Measurements from ENCODE around the gene IGF2R.
"Not testable (repeated sequence)": the region's sequence is repeated elsewhere in the genome, so short reads cannot be mapped to it uniquely, and the experiment has no call there.

The IGF2R gene

GRCh38 chr6:160076009-160076408 lies 107.1 kb downstream of the IGF2R start:
- no peak for DNase-seq (ENCODE audit: low spot score)

- DNase-seq (ENCODE audit: low spot score), result no peak
Observed at GRCh38 chr6:160077024-160077423, 108.1 kb downstream of the IGF2R start.

DNA sequence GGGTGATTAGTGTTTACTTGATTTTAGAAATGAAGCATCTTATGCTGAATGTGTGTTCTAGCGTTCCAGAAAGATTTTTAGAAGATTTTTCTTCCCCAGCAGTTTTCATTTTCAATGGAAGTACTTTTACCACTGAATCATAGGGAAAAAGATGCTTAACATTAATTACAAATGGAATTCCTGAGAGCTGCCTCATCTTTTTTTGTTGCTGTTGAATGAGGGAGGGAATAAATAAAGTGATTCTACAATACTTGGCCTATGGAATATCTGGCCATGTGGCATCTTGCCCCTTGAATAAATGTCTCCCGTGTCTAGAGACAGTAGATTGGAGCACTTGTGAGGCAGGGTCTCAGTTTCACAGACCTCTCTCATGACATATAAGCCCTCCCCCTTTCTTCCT lies 108.6 kb downstream of the IGF2R start:
- DNase-seq (ENCODE audit: low spot score), result peak; percentile 42

DNA sequence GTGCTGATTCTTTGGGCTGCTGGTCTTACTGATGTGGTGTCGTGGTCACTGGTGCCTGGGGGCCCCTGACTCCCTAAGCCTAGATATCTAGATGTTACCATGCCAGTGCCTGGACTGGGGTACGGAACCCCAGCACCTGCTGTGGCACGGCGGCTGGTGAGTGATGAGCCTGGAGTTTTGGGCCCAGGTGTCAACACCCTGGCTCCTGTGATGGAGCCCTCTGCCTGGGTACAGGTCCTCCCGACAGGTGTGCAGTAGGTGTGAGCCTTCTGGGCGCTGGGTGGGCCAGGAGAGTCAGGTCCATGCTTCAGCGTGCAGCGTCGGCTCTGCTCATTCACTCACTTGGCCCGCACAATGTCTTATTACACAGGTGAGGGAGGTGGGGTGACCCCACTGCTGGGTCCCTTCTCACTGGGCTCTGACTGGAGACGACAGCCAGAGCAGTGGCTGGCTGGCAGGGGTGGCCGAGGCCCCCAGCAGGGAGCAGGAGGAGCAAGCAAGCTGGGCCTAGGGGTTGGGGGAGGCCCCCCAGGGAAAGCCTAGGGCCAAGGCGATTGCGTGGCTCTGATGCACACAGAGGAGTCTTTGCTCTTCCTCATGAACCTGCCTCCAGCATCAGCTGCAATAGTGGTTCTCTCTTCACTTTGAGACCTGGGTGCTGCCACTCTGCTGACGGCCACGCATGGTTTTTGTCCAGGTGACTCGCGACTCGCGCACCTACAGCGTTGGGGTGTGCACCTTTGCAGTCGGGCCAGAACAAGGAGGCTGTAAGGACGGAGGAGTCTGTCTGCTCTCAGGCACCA lies 110.2 kb downstream of the IGF2R start:
- no peak for DNase-seq (ENCODE audit: low spot score)

DNA sequence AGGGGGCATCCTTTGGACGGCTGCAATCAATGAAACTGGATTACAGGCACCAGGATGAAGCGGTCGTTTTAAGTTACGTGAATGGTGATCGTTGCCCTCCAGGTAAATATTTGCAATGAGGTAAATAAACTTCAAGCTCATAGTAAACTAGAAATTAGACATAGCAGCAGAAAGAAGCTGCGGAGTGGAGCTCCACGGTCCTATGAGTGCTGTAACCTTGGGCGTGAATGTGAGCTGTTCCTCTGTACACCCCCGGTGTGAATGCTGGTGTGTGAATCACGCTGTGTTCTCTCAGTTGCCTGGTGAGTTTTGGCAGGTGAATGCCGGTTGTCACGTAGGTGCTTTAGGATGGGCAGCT lies 110.8 kb downstream of the IGF2R start:
- no peak for DNase-seq (ENCODE audit: low spot score)

DNA sequence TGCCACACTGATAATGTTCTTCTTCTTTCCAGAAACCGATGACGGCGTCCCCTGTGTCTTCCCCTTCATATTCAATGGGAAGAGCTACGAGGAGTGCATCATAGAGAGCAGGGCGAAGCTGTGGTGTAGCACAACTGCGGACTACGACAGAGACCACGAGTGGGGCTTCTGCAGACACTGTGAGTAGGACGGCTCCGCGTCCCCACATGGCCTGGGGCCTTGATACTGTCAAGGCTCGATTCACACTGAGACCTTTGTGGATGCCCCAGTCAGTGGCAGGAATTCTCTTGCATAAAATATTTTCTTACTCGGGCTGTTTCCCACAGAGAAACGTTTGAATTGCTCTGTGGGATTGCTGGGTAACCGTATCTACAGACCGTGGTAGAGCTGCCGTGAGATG lies 111.2 kb downstream of the IGF2R start:
- no peak for DNase-seq (ENCODE audit: low spot score)

DNA sequence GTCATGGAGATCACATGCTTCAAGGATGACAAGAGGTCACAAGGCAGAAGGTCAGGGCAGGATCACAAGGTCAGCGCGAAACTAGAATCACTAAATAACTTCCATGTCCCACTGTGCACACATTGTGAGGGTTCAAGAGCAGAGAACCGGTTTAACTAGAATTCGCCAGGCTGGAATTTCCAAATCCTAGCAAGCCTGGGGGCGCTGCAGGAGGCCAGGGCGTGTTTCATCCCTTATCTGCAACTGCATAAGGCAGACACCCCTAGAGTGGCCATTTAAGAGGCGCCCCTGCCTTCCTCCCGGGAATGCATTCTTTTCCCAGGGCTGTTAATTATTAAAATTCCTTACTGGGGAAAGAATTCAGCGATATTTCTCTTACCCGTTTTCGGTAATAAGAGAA lies 112.5 kb downstream of the IGF2R start:
- DNase-seq (ENCODE audit: low spot score), result no peak

- no peak for DNase-seq (ENCODE audit: low spot score)
Observed at GRCh38 chr6:160082627-160083026, 113.7 kb downstream of the IGF2R start.

GRCh38 chr6:160084198-160084776 lies 115.4 kb downstream of the IGF2R start:
- DNase-seq (ENCODE audit: low spot score), result no peak

- no peak for DNase-seq (ENCODE audit: low spot score)
Observed at GRCh38 chr6:160085226-160085625, 116.3 kb downstream of the IGF2R start.

DNA sequence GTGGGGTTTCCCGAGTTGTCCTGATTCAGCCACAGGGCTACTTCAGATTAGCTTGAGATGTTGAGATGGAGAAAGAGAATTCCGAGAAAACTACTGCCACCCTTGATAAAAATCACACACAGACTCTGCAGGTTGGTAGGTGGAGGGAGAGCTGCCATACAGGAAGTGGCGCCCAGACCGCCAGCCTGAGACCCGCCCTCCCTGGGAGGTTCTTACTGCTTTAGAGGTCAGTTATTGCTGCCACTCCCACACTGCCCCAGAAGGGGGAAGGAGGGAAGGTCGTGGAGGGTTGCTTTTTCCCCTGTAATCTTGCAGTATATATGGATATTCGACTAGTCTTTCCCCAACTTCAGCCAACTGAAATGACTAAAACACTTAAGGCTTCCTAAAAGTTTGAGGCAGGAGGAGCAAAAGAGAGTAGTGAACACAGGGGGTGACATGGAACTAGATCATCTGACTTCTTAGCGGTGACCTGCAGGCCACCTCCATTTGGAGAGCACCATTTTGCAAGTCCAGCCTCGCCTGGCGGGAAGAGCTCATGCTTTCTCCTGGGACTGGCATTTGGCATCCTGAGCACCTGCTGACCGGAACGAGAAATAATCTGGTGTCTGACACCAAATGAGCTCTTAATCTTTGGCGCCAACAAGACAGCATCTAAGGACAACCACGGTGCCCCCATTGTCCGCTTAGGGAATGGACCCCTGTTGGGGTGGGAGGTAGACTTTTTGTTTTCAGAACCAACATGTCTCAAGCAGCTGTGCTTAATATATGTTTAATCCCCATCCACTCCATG lies 117.0 kb downstream of the IGF2R start:
- no peak for DNase-seq (ENCODE audit: low spot score)

DNA sequence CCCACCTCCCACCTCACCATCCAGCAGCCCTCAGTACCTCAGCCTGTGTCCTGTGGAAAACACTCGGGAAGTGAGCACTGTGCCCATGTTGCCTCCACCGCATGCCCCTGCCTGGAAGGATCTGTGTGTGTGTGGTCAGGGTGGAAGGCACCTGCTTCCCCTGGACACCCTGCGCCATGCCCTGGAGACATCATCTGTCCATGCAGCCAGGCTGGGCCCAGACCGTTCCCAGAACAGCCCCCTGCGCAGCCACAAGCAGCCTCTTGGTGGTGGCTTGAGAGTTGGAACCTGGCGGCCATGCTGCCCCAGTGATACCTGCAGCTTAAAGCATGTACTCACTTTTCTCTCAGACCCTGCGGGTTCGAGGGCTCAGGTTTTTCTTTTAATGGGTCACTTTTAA lies 117.9 kb downstream of the IGF2R start:
- no peak for DNase-seq (ENCODE audit: low spot score)

DNA sequence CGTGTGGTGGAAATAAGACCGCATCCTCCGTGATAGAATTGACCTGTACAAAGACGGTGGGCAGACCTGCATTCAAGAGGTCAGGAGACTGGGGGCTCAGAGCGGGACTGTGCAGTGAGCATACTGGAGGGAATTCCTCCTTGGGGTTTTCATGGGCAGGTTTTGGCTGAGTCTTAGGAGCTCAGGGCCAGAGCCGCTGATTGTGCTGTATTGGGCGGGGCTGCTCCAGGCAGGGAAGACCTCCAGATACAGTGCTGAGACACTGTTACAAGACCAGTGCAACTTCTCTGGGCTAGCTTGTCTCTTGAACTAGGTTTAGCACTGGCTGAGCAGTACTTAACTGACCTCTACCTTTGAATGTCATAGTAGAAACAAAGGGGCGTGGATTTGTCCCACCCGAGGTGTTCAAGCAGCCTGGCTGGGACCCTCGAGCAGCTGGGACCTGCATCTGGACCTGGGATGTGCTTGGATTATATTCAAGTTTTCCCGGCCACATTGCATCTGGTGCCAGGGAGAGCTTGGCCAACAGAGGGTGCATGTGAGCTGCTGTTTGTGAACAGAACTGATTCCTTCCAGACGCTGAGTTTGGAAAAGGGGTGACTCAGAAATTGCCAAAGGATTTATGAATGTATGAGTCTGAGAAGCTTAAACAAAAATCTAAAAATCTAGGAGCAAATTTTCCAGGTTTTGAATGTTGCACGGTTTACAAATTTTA lies 119.3 kb downstream of the IGF2R start:
- peak; percentile 97 for DNase-seq (ENCODE audit: low spot score)

DNA sequence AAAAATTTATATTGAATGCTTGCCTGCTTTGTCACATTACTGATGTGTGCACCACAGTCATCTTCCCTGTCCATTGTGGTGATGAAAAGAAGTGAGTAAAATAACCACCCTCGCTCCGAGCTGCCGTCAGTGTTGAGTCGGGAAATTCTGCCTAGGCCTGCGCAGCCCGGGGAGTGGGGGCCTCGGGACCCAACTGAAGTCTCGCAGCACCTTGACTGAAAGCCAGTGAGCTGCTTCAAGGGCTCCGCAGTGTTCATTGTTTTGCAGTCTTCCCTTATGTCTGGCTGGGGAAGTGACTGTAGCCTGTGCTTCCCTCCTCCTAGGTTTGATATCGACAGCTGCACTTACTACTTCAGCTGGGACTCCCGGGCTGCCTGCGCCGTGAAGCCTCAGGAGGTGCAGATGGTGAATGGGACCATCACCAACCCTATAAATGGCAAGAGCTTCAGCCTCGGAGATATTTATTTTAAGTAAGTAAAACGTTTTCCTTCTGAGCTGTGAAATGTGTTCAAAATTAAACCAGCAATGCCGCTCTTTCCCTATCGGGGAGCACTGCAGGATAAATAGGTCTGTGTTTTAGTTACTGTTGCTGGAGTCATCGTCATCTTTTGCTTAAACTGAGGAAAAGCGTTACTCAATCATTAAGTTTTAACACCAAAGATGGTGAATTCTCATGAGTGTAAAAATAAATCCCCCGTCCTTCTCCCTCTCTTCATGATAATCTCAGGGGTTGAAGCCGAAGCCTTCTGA lies 120.1 kb downstream of the IGF2R start:
- DNase-seq (ENCODE audit: low spot score), result no peak

GRCh38 chr6:160089534-160089897 lies 120.6 kb downstream of the IGF2R start:
- no peak for DNase-seq (ENCODE audit: low spot score)

DNA sequence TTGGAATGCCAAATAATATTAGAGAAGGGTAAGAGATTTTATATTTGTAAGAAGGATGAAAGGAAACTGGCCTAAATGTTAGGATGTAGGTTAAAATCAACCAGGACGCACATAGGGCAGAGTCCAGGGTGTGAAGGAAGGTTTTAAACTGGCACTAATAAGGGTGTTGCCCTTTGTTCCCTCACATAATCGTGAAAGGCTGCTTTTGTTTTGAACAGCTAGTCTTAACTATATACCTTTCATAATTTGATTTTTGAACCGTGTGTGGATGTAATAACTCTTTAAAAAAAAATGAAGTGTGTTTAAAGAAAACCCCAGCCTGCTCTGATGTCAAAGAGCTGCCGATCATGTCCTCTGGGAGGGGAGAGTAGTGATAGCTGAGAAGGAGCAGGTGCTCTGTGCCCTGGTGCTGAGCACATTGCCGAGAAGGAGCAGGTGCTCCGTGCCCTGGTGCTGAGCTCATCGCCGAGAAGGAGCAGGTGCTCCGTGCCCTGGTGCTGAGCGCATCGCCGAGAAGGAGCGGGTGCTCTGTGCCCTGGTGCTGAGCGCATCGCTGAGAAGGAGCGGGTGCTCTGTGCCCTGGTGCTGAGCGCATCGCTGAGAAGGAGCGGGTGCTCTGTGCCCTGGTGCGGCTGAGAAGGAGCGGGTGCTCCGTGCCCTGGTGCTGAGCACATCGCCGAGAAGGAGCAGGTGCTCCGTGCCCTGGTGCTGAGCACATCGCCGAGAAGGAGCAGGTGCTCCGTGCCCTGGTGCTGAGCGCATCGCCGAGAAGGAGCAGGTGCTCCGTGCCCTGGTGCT lies 121.8 kb downstream of the IGF2R start:
- not testable (repeated sequence) for DNase-seq (ENCODE audit: low spot score)

DNA sequence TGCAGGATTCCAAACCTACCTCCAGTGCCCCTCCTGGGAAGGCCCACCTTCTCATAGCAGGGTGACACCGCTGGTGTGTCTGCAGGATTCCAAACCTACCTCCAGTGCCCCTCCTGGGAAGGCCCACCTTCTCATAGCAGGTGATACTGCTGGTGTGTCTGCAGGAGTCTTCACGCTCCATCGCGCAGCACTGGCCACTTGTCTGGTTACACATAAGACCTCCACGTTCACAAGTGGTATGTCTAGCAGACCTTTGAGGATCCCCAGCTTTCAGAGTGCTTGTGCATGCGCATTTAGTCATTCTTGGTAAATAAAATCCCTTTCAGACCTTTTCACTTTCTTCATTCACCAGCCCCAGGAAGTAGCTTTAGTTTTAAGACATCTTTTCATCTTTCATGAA lies 123.3 kb downstream of the IGF2R start:
- DNase-seq (ENCODE audit: low spot score), result not testable (repeated sequence)

GRCh38 chr6:160092602-160093001 lies 123.7 kb downstream of the IGF2R start:
- DNase-seq (ENCODE audit: low spot score), result no peak

GRCh38 chr6:160093061-160093460 lies 124.2 kb downstream of the IGF2R start:
- no peak for DNase-seq (ENCODE audit: low spot score)

DNA sequence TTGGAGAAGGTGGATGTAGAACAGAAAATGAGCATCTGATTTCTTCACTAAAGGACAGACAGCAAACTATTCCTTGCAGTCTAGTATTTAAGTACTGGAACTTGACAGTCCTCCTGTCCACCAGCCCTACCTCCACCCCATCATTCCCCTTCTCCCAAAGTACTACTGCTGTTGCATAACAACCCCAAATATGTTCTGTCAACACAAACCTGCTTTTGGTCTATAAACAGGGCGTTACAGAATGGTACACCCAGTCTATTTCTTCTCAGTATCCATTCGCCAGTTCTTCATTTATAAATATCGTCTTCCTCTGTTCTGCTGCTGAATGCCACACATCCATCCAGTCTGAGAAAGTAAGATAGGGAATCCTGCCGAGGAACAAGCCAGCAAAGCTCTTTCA lies 125.1 kb downstream of the IGF2R start:
- DNase-seq (ENCODE audit: low spot score), result no peak
